HepG2 (cell line): ENCODE results near the gene HNRNPF. TPM values are rescaled to one million over a fixed set of nuclear protein-coding genes. Genes with fewer than 3 reads are reported as not detected.
A peak's percentile ranks its signal among the peaks of the same experiment; 100 is the strongest.

Experiments
- ATAC-seq: fragments of 200-7000 bp; cut with Tn5 transposase; 3 replicates; pipeline ENCODE4 v1.9.1; 2020; ENCODE audit warnings: mild to moderate bottlenecking, moderate library complexity
- BruUV-seq: library from RNA; stranded (reverse); fragments of 400-500 nt; replicated peaks from 2 replicates; lab custom pipeline; 2021; lab: Mats Ljungman, UMichigan
- CTCF ChIA-PET: fragments of 300-600 bp; formaldehyde crosslinking; extraction: SDS; loops from one replicate; lab custom pipeline; 2021; ENCODE audit warnings: low total read pairs, inconsistent platforms, low intra/inter-chr PET ratio; lab: Yijun Ruan, JAX
- POLR2A ChIA-PET: fragments of 350-600 bp; sonication (Branson Sonifier 250); formaldehyde crosslinking; loops from one replicate; lab custom pipeline; 2020; ENCODE audit warnings: antibody characterized with exemption, inconsistent platforms; lab: Yijun Ruan, JAX
- DNase-seq: peaks from one replicate; pipeline ENCODE4 v3.0.0-alpha.2; 2015; ENCODE audit warnings: low spot score
- FAIRE-seq: peaks from 3 replicates; lab custom pipeline; 2011; peaks lifted over from hg19 to GRCh38; lab: Jason Lieb, UNC
- H2AFZ ChIP-seq: one replicate; pipeline ENCODE4 v1.6.1; 2011; ENCODE audit warnings: low read length, inconsistent platforms
- H3K27ac ChIP-seq: fragments of 300-600 bp; 3 replicates; pipeline ENCODE4 v1.8.0; 2011; ENCODE audit warnings: mixed run types, mild to moderate bottlenecking, mixed read lengths, low read length, inconsistent platforms; ENCODE audit not compliant: insufficient read depth; ENCODE audit errors: extremely low read length
- H3K27me3 ChIP-seq, 2 experiments: fragments of 200-600 bp in 1 of 2; 2 replicates in 1 of 2; 3 replicates in 1 of 2; pipeline versions ENCODE4 v1.6.0 to v1.8.0; 2011; ENCODE audit warnings: low read length in 2 of 2, mild to moderate bottlenecking in 2 of 2, moderate library complexity in 2 of 2, inconsistent platforms in 1 of 2; ENCODE audit not compliant: insufficient read depth in 2 of 2, control insufficient read depth in 1 of 2
- H3K36me3 ChIP-seq, 2 experiments: fragments of 200-600 bp in 1 of 2; replicated peaks in 1 of 2; 2 replicates in 1 of 2; 3 replicates in 1 of 2; pipeline versions ENCODE4 v1.5.1 to v1.8.0; 2011; ENCODE audit warnings: low read length in 2 of 2, inconsistent platforms in 1 of 2; ENCODE audit not compliant: insufficient read depth in 2 of 2, control insufficient read depth in 1 of 2
- H3K4me1 ChIP-seq: 2 replicates; pipeline ENCODE4 v1.5.1; 2012; ENCODE audit warnings: low read length, inconsistent platforms; ENCODE audit not compliant: insufficient read depth
- H3K4me2 ChIP-seq: 2 replicates; pipeline ENCODE4 v1.6.0; 2011; ENCODE audit warnings: low read depth, low read length, inconsistent platforms
- H3K4me3 ChIP-seq, 3 experiments: fragments of 200-600 bp in 1 of 3; sonication (generic), shearing (Covaris generic) in 1 of 3; replicated peaks in 1 of 3; 2 replicates each; pipeline ENCODE4 v1.5.1; 2011 to 2016; ENCODE audit warnings: low read length in 3 of 3, inconsistent platforms in 2 of 3, low read depth in 2 of 3, mild to moderate bottlenecking in 2 of 3, control low read depth in 1 of 3, mixed read lengths in 1 of 3; ENCODE audit not compliant: insufficient read depth in 1 of 3
- H3K79me2 ChIP-seq: one replicate; pipeline ENCODE4 v1.6.1; 2011; ENCODE audit warnings: low read length, inconsistent platforms; ENCODE audit not compliant: insufficient read depth
- H3K9ac ChIP-seq: 2 replicates; pipeline ENCODE4 v1.6.0; 2011; ENCODE audit warnings: mild to moderate bottlenecking, low read depth, low read length, inconsistent platforms; ENCODE audit not compliant: insufficient read depth
- H3K9me3 ChIP-seq: 2 replicates; pipeline ENCODE4 v1.5.1; 2012; ENCODE audit warnings: mild to moderate bottlenecking, low read length
- H4K20me1 ChIP-seq: 2 replicates; pipeline ENCODE4 v1.6.0; 2011; ENCODE audit warnings: inconsistent platforms, mild to moderate bottlenecking, low read length, moderate library complexity; ENCODE audit not compliant: insufficient read depth
- FOSL2 ChIP-seq: sonication (generic); formaldehyde crosslinking; IDR thresholded peaks from 2 replicates; pipeline ENCODE4 v1.4.0; 2020; ENCODE audit warnings: missing genetic modification reagents
- ZBTB7B ChIP-seq: sonication (generic); formaldehyde crosslinking; IDR thresholded peaks from 2 replicates; pipeline ENCODE4 v1.4.0; 2020; ENCODE audit warnings: missing genetic modification reagents
- ZNF512 ChIP-seq: sonication (generic); formaldehyde crosslinking; IDR thresholded peaks from 2 replicates; pipeline ENCODE4 v1.4.0; 2020; ENCODE audit warnings: mild to moderate bottlenecking, missing genetic modification reagents
- WGBS: methylation state at CpG from one replicate; pipeline ENCODE4 v1.1.6; 2017; ENCODE audit warnings: low lambda C conversion rate; 5-methylcytosine and 5-hydroxymethylcytosine counted together
- in situ Hi-C: cut with HindIII; loops from 2 replicates; pipeline ENCODE4 v1.10.0; 2017; ENCODE audit warnings: low pct_unique_long_range_greater_than_20kb; ENCODE audit not compliant: extremely low pct_ligation_motif_present
- intact Hi-C: fragments of 100-400 bp; cut with micrococcal nuclease; formaldehyde crosslinking; loops from one replicate; pipeline ENCODE4 v1.10.0; 2022; ENCODE audit not compliant: unreplicated experiment
- polyA plus RNA-seq, 8 experiments: library from polyadenylated mRNA; depleted of rRNA in 3 of 8; stranded (reverse) in 7 of 8; unstranded in 1 of 8; fragments of >200 nt; fragmentation: Illumina TruSeq in 4 of 8; extraction: Trizol in 4 of 8; gene quantifications; 2 replicates each; pipeline versions ENCODE4 v1.2.1 to v1.2.3, GENCODE V29; 2011 to 2016; ENCODE audit warnings: low read depth in 4 of 8, missing spikeins in 1 of 8, mixed read lengths in 1 of 8; ENCODE audit not compliant: insufficient read depth in 1 of 8
- total RNA-seq, 5 experiments: library from RNA; depleted of rRNA; stranded (reverse); fragments of >200 nt; fragmentation: Illumina TruSeq; extraction: Trizol; gene quantifications; 2 replicates each; pipeline ENCODE4 v1.2.3, GENCODE V29; 2016; ENCODE audit warnings: low read depth in 1 of 5
- TF ChIP-seq, protein P1 (sequence below): sonication (generic); formaldehyde crosslinking; conservative IDR thresholded peaks from 2 replicates; pipeline ENCODE4 v1.8.0; 2022; ENCODE audit warnings: low read depth, missing genetic modification reagents

HNRNPF gene
- total and polyA plus RNA-seq, 2 of the 13 experiments (the other 11 are each of a cell fraction or from before 2014, with no cell fraction given), result 166 to 308 TPM

GRCh38 chr10:43411536-43411935, 2.5 kb upstream of the HNRNPF start:
- Histone ChIP-seq H3K4me1 (peaks cover 35% of the 10 kb centered on the region), H3K27ac (peak overlapping the region; percentile 15), H3K36me3 (no peaks in the 10 kb centered on the region), H3K4me2 (no peak overlapping the region), H3K27me3 (no peaks in the 10 kb centered on the region; a peak in 1 of 5 replicates), H3K9ac (no peak overlapping the region), H2AFZ (no peak overlapping the region), H3K79me2 (peaks cover 27% of the 10 kb centered on the region), H3K4me3 (no peak overlapping the region), H3K9me3 (no peaks in the 10 kb centered on the region), H4K20me1 (peaks cover 12% of the 10 kb centered on the region)
- 70% methylated on average over 2 of the region's 2 CpGs for WGBS
- intact Hi-C loops (no loop called here), in situ Hi-C loops (loop anchor here (25.0 kb wide), 1 partner anchor 1551 kb away; the partner anchor contains the start of gene RASSF4)
- no peak for FAIRE-seq
- no TSS peak for BruUV-seq
- ATAC-seq, result no peak
- TF ChIP-seq, protein P1, sequence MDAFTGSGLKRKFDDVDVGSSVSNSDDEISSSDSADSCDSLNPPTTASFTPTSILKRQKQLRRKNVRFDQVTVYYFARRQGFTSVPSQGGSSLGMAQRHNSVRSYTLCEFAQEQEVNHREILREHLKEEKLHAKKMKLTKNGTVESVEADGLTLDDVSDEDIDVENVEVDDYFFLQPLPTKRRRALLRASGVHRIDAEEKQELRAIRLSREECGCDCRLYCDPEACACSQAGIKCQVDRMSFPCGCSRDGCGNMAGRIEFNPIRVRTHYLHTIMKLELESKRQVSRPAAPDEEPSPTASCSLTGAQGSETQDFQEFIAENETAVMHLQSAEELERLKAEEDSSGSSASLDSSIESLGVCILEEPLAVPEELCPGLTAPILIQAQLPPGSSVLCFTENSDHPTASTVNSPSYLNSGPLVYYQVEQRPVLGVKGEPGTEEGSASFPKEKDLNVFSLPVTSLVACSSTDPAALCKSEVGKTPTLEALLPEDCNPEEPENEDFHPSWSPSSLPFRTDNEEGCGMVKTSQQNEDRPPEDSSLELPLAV (CRISPR knock-in tag), result no peak
- TF ChIP-seq FOSL2, result 0 out of 2 replicates have a peak, but pooled peaks have one; percentile 36
- TF ChIP-seq ZNF512 (CRISPR knock-in tag), result no peak
- no peak for TF ChIP-seq ZBTB7B
- ChIA-PET CTCF (no interaction called here), POLR2A (interaction anchor here (1.1 to 1.2 kb wide), 3 partner anchors 9 to 23 kb away, joined by 3 read pairs; no protein-coding TSS in a partner anchor)
- DNase-seq, result no peak
